ENCODE measurements around the gene MCTP2.

GRCh38 chr15:94296717-94297116 is 65.4 kb downstream of the MCTP2 start:
- TF ChIP-seq CTCF (IDR thresholded peaks at IDR 0.05) (no peak), POLR2A (IDR thresholded peaks at IDR 0.05) (no peak)
